ENCODE results near the gene TRIM62. TPM values are rescaled to one million over a fixed set of nuclear protein-coding genes. Genes with fewer than 3 reads are reported as not detected.
A peak's percentile ranks its signal among the peaks of the same experiment; 100 is the strongest.
"Not testable (repeated sequence)": the region's sequence is repeated elsewhere in the genome, so short reads cannot be mapped to it uniquely, and the experiment has no call there.

Gene TRIM62
- total RNA-seq, 4 donors from 2014 or later, result 4.6 to 52.0 (median 5.8) TPM

- no peak for DNase-seq
- Histone ChIP-seq H3K27ac (no peak overlapping the region), H3K4me3 (no peak overlapping the region), H3K27me3 (no peaks in the 10 kb centered on the region), H3K9me3 (no peaks in the 10 kb centered on the region), H3K36me3 (no peaks in the 10 kb centered on the region), H3K4me1 (peaks cover 4 to 21% (median 7%) of the 10 kb centered on the region in 4 donors)
- intact Hi-C loops (cut with DNase I; ENCODE audit: low total_unique reads) (no loop called here), in situ Hi-C loops (cut with MboI; ENCODE audit: low pct_ligation_motif_present in 1 of 4, low pct_unique_long_range_greater_than_20kb in 1 of 4, low sequenced_read_pairs in 3 of 4) (no loop called here)
- WGBS, 2 donors (ENCODE audit: low coverage in 1 of 2), result 88 to 91% methylated on average over 4 of the region's 4 CpGs
- no peak for TF ChIP-seq POLR2A (IDR thresholded peaks at IDR 0.05)
- no peak for TF ChIP-seq CTCF (IDR thresholded peaks at IDR 0.05)
- no peak for TF ChIP-seq EP300 (IDR thresholded peaks at IDR 0.05; ENCODE audit: low read depth)
Observed at GRCh38 chr1:33128781-33129180, 53.1 kb downstream of the TRIM62 start.

- 3% methylated on average over 44 of the region's 44 CpGs; no CpG with 5 or more reads in 1 of the 2 donors for WGBS, 2 donors (ENCODE audit: low coverage in 1 of 2)
- H3K4me1 ChIP-seq, result peaks cover 4 to 21% (median 7%) of the 10 kb centered on the region in 4 donors
- H3K36me3 ChIP-seq, result no peaks in the 10 kb centered on the region
- in situ Hi-C loops (cut with MboI; ENCODE audit: low pct_ligation_motif_present in 1 of 4, low pct_unique_long_range_greater_than_20kb in 1 of 4, low sequenced_read_pairs in 3 of 4), result no loop called here
- intact Hi-C loops (cut with DNase I; ENCODE audit: low total_unique reads), result no loop called here
- peak overlapping the region; percentile 44 to 81 (median 69) for H3K4me3 ChIP-seq
- peak overlapping the region; percentile 82 to 91 (median 87) for H3K27ac ChIP-seq
- peak; percentile 98 for DNase-seq
- no peaks in the 10 kb centered on the region for H3K9me3 ChIP-seq
- TF ChIP-seq EP300 (IDR thresholded peaks at IDR 0.05; ENCODE audit: low read depth) (no peak), POLR2A (IDR thresholded peaks at IDR 0.05) (peak; percentile 74), CTCF (IDR thresholded peaks at IDR 0.05) (peak; percentile 77 to 97 (median 91)), POLR2AphosphoS5 (IDR thresholded peaks at IDR 0.05) (peak; percentile 44 to 85 (median 82))
- no peaks in the 10 kb centered on the region for H3K27me3 ChIP-seq
Observed at GRCh38 chr1:33127001-33127823, 54.6 kb downstream of the TRIM62 start.

- Histone ChIP-seq H3K4me1 (peaks cover 4 to 21% (median 7%) of the 10 kb centered on the region in 4 donors), H3K36me3 (no peaks in the 10 kb centered on the region), H3K4me3 (peak overlapping the region; percentile 44 to 81 (median 69)), H3K27me3 (no peaks in the 10 kb centered on the region), H3K27ac (peak overlapping the region; percentile 82 to 91 (median 87)), H3K9me3 (no peaks in the 10 kb centered on the region)
- TF ChIP-seq EP300 (IDR thresholded peaks at IDR 0.05; ENCODE audit: low read depth) (no peak), CTCF (IDR thresholded peaks at IDR 0.05) (no peak), POLR2AphosphoS5 (IDR thresholded peaks at IDR 0.05) (no peak), POLR2A (IDR thresholded peaks at IDR 0.05) (no peak)
- WGBS, 2 donors (ENCODE audit: low coverage in 1 of 2), result 25 to 41% methylated on average over 6 to 9 of the region's 9 CpGs
- in situ Hi-C loops (cut with MboI; ENCODE audit: low pct_ligation_motif_present in 1 of 4, low pct_unique_long_range_greater_than_20kb in 1 of 4, low sequenced_read_pairs in 3 of 4) (no loop called here), intact Hi-C loops (cut with DNase I; ENCODE audit: low total_unique reads) (no loop called here)
- no peak for DNase-seq
Observed at GRCh38 chr1:33126411-33127000, 55.3 kb downstream of the TRIM62 start.

- H3K4me3 ChIP-seq; in situ Hi-C loops (cut with MboI; ENCODE audit: low pct_ligation_motif_present in 1 of 4, low pct_unique_long_range_greater_than_20kb in 1 of 4, low sequenced_read_pairs in 3 of 4); H3K9me3 ChIP-seq; H3K27ac ChIP-seq; H3K36me3 ChIP-seq; H3K27me3 ChIP-seq; intact Hi-C loops (cut with DNase I; ENCODE audit: low total_unique reads); DNase-seq: not testable (repeated sequence)
- H3K4me1 ChIP-seq, result peaks cover 4 to 21% (median 7%) of the 10 kb centered on the region in 4 donors
- 87 to 100% methylated on average over 3 to 4 of the region's 4 CpGs for WGBS, 2 donors (ENCODE audit: low coverage in 1 of 2)
Observed at GRCh38 chr1:33124647-33125046, 57.2 kb downstream of the TRIM62 start.
